Activated CD4-positive, alpha-beta T cell treated with anti-CD3 and anti-CD28 coated beads, Interleukin-2, amount 10 ng/mL, durations not matched to agents 7 days and 5 days (primary cell): Measurements from ENCODE around the gene INPP4B. TPM values are rescaled to one million over a fixed set of nuclear protein-coding genes. Genes with fewer than 3 reads are reported as not detected.

Experiments used
- CTCF ChIA-PET: fragments of 350-600 bp; sonication (Branson Sonifier 250); formaldehyde crosslinking; loops from one replicate; lab custom pipeline; 2021; ENCODE audit warnings: antibody characterized with exemption; lab: Charles Lee
- POLR2A ChIA-PET: fragments of 350-600 bp; sonication (Branson Sonifier 250); formaldehyde crosslinking; loops from one replicate; lab custom pipeline; 2021; ENCODE audit warnings: antibody characterized with exemption; lab: Charles Lee
- DNase-seq: peaks from one replicate; pipeline ENCODE4 v3.0.0-alpha.2; 2020
- H3K27ac Mint-ChIP-seq: one replicate; pipeline ENCODE4 v1.8.0; 2021; ENCODE audit warnings: mild to moderate bottlenecking, moderate library complexity, mixed read lengths
- H3K27me3 Mint-ChIP-seq: one replicate; pipeline ENCODE4 v1.8.0; 2021; ENCODE audit warnings: mixed read lengths
- H3K36me3 Mint-ChIP-seq: one replicate; pipeline ENCODE4 v1.8.0; 2021; ENCODE audit warnings: low read depth, mixed read lengths
- H3K4me1 Mint-ChIP-seq: one replicate; pipeline ENCODE4 v1.8.0; 2021; ENCODE audit warnings: mixed read lengths
- H3K4me3 Mint-ChIP-seq: one replicate; pipeline ENCODE4 v1.8.0; 2021; ENCODE audit warnings: mild to moderate bottlenecking, moderate library complexity, mixed read lengths
- H3K9me3 Mint-ChIP-seq: one replicate; pipeline ENCODE4 v1.8.0; 2021; ENCODE audit warnings: mixed read lengths
- total RNA-seq, 2 experiments: library from RNA; stranded (reverse); gene quantifications; one replicate each; pipeline ENCODE4 v1.2.3, GENCODE V29; 2021

Gene INPP4B
- total RNA-seq, 2 experiments from 2014 or later: 71.6 to 79.2 TPM

- Mint-ChIP-seq H3K4me1 (peaks cover 51% of the 10 kb centered on the region), H3K9me3 (peaks cover 7% of the 10 kb centered on the region), H3K27ac (no peak overlapping the region), H3K36me3 (peaks cover 63% of the 10 kb centered on the region), H3K4me3 (no peak overlapping the region), H3K27me3 (no peaks in the 10 kb centered on the region)
- ChIA-PET CTCF (interaction anchor here (0.6 to 1.8 kb wide), 3 partner anchors 9 to 1199 kb away, joined by 3 to 5 read pairs (median 5); no protein-coding TSS in a partner anchor), POLR2A (no interaction called here)
- DNase-seq: no peak
These were observed 523.1 kb downstream of the INPP4B start for GRCh38 chr4:142322996-142323395.

GRCh38 chr4:142318280-142318679, 527.8 kb downstream of the INPP4B start:
- H3K27ac Mint-ChIP-seq: no peak overlapping the region
- no peaks in the 10 kb centered on the region for H3K27me3 Mint-ChIP-seq
- ChIA-PET CTCF (interaction anchor here (0.6 kb wide), 1 partner anchor 298 kb away, joined by 4 read pairs; no protein-coding TSS in a partner anchor), POLR2A (no interaction called here)
- no peak for DNase-seq
- H3K4me3 Mint-ChIP-seq: no peak overlapping the region
- peaks cover 66% of the 10 kb centered on the region for H3K4me1 Mint-ChIP-seq
- peaks cover 64% of the 10 kb centered on the region for H3K36me3 Mint-ChIP-seq
- H3K9me3 Mint-ChIP-seq: peaks cover 7% of the 10 kb centered on the region

GRCh38 chr4:142316913-142317312, 529.2 kb downstream of the INPP4B start:
- POLR2A ChIA-PET: interaction anchor here (0.6 kb wide), 1 partner anchor 10 kb away, joined by 4 read pairs; no protein-coding TSS in a partner anchor
- no peak for DNase-seq
- Mint-ChIP-seq H3K4me1 (peaks cover 75% of the 10 kb centered on the region), H3K27me3 (no peaks in the 10 kb centered on the region), H3K4me3 (no peak overlapping the region), H3K27ac (no peak overlapping the region), H3K36me3 (peaks cover 67% of the 10 kb centered on the region), H3K9me3 (peaks cover 7% of the 10 kb centered on the region)
- CTCF ChIA-PET: no interaction called here

GRCh38 chr4:142316025-142316424, 530.1 kb downstream of the INPP4B start:
- Mint-ChIP-seq H3K9me3 (no peaks in the 10 kb centered on the region), H3K4me3 (no peak overlapping the region), H3K4me1 (peaks cover 71% of the 10 kb centered on the region), H3K27ac (no peak overlapping the region), H3K36me3 (peaks cover 67% of the 10 kb centered on the region), H3K27me3 (no peaks in the 10 kb centered on the region)
- no peak for DNase-seq
- ChIA-PET CTCF (no interaction called here), POLR2A (no interaction called here)

GRCh38 chr4:142314686-142315085, 531.4 kb downstream of the INPP4B start:
- ChIA-PET POLR2A (no interaction called here), CTCF (no interaction called here)
- Mint-ChIP-seq H3K4me1 (peaks cover 60% of the 10 kb centered on the region), H3K27ac (peak overlapping the region; percentile 31), H3K36me3 (peaks cover 68% of the 10 kb centered on the region), H3K9me3 (no peaks in the 10 kb centered on the region), H3K4me3 (peak overlapping the region; percentile 35), H3K27me3 (no peaks in the 10 kb centered on the region)
- no peak for DNase-seq

- DNase-seq: no peak
- ChIA-PET CTCF (interaction anchor here (0.7 kb wide), 1 partner anchor 9 kb away, joined by 5 read pairs; no protein-coding TSS in a partner anchor), POLR2A (no interaction called here)
- peaks cover 70% of the 10 kb centered on the region for H3K36me3 Mint-ChIP-seq
- no peaks in the 10 kb centered on the region for H3K9me3 Mint-ChIP-seq
- peaks cover 58% of the 10 kb centered on the region for H3K4me1 Mint-ChIP-seq
- H3K4me3 Mint-ChIP-seq: peak overlapping the region; percentile 35
- peak overlapping the region; percentile 10 for H3K27ac Mint-ChIP-seq
- H3K27me3 Mint-ChIP-seq: no peaks in the 10 kb centered on the region
These were observed 531.9 kb downstream of the INPP4B start for GRCh38 chr4:142314247-142314646.

GRCh38 chr4:142312391-142312790, 533.7 kb downstream of the INPP4B start:
- H3K27ac Mint-ChIP-seq: peak overlapping the region; percentile 34
- peaks cover 59% of the 10 kb centered on the region for H3K36me3 Mint-ChIP-seq
- ChIA-PET POLR2A (no interaction called here), CTCF (interaction anchor here (0.8 kb wide), 1 partner anchor 14 kb away, joined by 3 read pairs; no protein-coding TSS in a partner anchor)
- no peaks in the 10 kb centered on the region for H3K27me3 Mint-ChIP-seq
- H3K4me1 Mint-ChIP-seq: peaks cover 44% of the 10 kb centered on the region
- no peak for DNase-seq
- no peaks in the 10 kb centered on the region for H3K9me3 Mint-ChIP-seq
- H3K4me3 Mint-ChIP-seq: no peak overlapping the region

GRCh38 chr4:142311916-142312315, 534.2 kb downstream of the INPP4B start:
- Mint-ChIP-seq H3K9me3 (no peaks in the 10 kb centered on the region), H3K4me3 (no peak overlapping the region), H3K27ac (no peak overlapping the region), H3K36me3 (peaks cover 59% of the 10 kb centered on the region), H3K27me3 (no peaks in the 10 kb centered on the region), H3K4me1 (peaks cover 40% of the 10 kb centered on the region)
- CTCF ChIA-PET: interaction anchor here (0.8 kb wide), 1 partner anchor 15 kb away, joined by 3 read pairs; no protein-coding TSS in a partner anchor
- no peak for DNase-seq
- POLR2A ChIA-PET: no interaction called here

- Mint-ChIP-seq H3K36me3 (peaks cover 67% of the 10 kb centered on the region), H3K9me3 (no peaks in the 10 kb centered on the region), H3K4me3 (no peak overlapping the region), H3K4me1 (peaks cover 27% of the 10 kb centered on the region), H3K27me3 (no peaks in the 10 kb centered on the region), H3K27ac (no peak overlapping the region)
- no peak for DNase-seq
- CTCF ChIA-PET: no interaction called here
- POLR2A ChIA-PET: no interaction called here
These were observed 536.3 kb downstream of the INPP4B start for GRCh38 chr4:142309772-142310171.

GRCh38 chr4:142307857-142308256, 538.2 kb downstream of the INPP4B start:
- CTCF ChIA-PET: interaction anchor here (0.7 to 0.9 kb wide), 2 partner anchors 21 to 81 kb away, joined by 3 read pairs; no protein-coding TSS in a partner anchor
- no peak for DNase-seq
- no peaks in the 10 kb centered on the region for H3K27me3 Mint-ChIP-seq
- H3K27ac Mint-ChIP-seq: no peak overlapping the region
- H3K9me3 Mint-ChIP-seq: no peaks in the 10 kb centered on the region
- POLR2A ChIA-PET: no interaction called here
- H3K36me3 Mint-ChIP-seq: peaks cover 57% of the 10 kb centered on the region
- no peak overlapping the region for H3K4me3 Mint-ChIP-seq
- peaks cover 13% of the 10 kb centered on the region for H3K4me1 Mint-ChIP-seq

- Mint-ChIP-seq H3K9me3 (peaks cover 16% of the 10 kb centered on the region), H3K4me1 (peaks cover 40% of the 10 kb centered on the region), H3K27me3 (no peaks in the 10 kb centered on the region), H3K4me3 (no peak overlapping the region), H3K36me3 (peaks cover 69% of the 10 kb centered on the region), H3K27ac (no peak overlapping the region)
- POLR2A ChIA-PET: no interaction called here
- DNase-seq: no peak
- CTCF ChIA-PET: no interaction called here
These were observed 548.8 kb downstream of the INPP4B start for GRCh38 chr4:142297313-142297712.

- peaks cover 40% of the 10 kb centered on the region for H3K4me1 Mint-ChIP-seq
- no peak overlapping the region for H3K4me3 Mint-ChIP-seq
- ChIA-PET POLR2A (no interaction called here), CTCF (interaction anchor here (1.1 to 1.3 kb wide), 2 partner anchors 31 to 38 kb away, joined by 3 read pairs; no protein-coding TSS in a partner anchor)
- peaks cover 66% of the 10 kb centered on the region for H3K36me3 Mint-ChIP-seq
- no peak for DNase-seq
- no peaks in the 10 kb centered on the region for H3K27me3 Mint-ChIP-seq
- no peak overlapping the region for H3K27ac Mint-ChIP-seq
- H3K9me3 Mint-ChIP-seq: peaks cover 18% of the 10 kb centered on the region
These were observed 552.6 kb downstream of the INPP4B start for GRCh38 chr4:142293536-142293935.

- Mint-ChIP-seq H3K27me3 (no peaks in the 10 kb centered on the region), H3K27ac (no peak overlapping the region), H3K36me3 (peaks cover 57% of the 10 kb centered on the region), H3K4me1 (peaks cover 40% of the 10 kb centered on the region), H3K4me3 (no peak overlapping the region), H3K9me3 (peaks cover 18% of the 10 kb centered on the region)
- no peak for DNase-seq
- ChIA-PET POLR2A (no interaction called here), CTCF (no interaction called here)
These were observed 553.9 kb downstream of the INPP4B start for GRCh38 chr4:142292231-142292630.
